HT1080 (cell line): ENCODE data around the gene TMEM88. TPM values are rescaled to one million over a fixed set of nuclear protein-coding genes. Genes with fewer than 3 reads are reported as not detected.
"Not testable (repeated sequence)": the region's sequence is repeated elsewhere in the genome, so short reads cannot be mapped to it uniquely, and the experiment has no call there.

Experiments used
- DNase-seq: peaks from one replicate; pipeline ENCODE4 v3.0.0-alpha.2; 2015; ENCODE audit warnings: low read depth
- polyA plus RNA-seq, 2 experiments: library from polyadenylated mRNA; depleted of rRNA; stranded (reverse); fragments of >200 nt; gene quantifications; 2 replicates each; pipeline ENCODE4 v1.2.3, GENCODE V29; 2015
- total RNA-seq: library from RNA; depleted of rRNA; stranded (reverse); fragments of >200 nt; shearing (Covaris generic); gene quantifications from 2 replicates; pipeline ENCODE4 v1.2.3, GENCODE V29; 2014; rRNA removed

TMEM88 gene, protein sequence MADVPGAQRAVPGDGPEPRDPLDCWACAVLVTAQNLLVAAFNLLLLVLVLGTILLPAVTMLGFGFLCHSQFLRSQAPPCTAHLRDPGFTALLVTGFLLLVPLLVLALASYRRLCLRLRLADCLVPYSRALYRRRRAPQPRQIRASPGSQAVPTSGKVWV
- total RNA-seq = 0.88 TPM in 1 of 2 replicates, not detected in the other
- polyA plus RNA-seq (2015; cell fraction: cytosol; rRNA removed) = 0.61 TPM in 1 of 2 replicates, not detected in the other
- polyA plus RNA-seq (2015; cell fraction: nucleus; rRNA removed) = 0.47 and 0.88 TPM in 2 replicates

GRCh38 chr17:7854851-7855659 is at the start of gene TMEM88:
TMEM88 (plus strand) TSS chr17:7855066; CDS start chr17:7855075, 9 bp downstream.
- no peak for DNase-seq

DNA sequence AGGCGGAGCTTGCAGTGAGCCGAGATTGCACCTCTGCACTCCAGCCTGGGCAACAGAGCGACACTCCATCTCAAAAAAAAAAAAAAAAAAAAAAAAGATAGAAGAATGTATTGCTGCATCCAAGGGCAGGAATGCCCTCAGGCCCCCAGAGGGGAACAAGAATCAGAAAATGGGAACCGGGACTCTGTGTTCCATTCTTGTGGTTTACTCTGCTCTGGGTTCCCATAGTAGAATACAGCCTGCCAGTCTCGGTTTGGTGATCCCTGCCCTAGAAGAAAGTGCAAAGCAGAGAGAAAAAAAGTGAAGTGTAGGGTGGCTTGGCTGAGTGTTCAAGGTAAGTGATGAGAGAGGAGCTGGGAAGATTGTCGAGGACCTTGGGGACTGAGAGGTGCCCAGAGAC is 48.3 kb upstream of the TMEM88 start:
- no peak for DNase-seq

- no peak for DNase-seq
Measured at GRCh38 chr17:7807206-7807605, 47.7 kb upstream of the TMEM88 start.

DNA sequence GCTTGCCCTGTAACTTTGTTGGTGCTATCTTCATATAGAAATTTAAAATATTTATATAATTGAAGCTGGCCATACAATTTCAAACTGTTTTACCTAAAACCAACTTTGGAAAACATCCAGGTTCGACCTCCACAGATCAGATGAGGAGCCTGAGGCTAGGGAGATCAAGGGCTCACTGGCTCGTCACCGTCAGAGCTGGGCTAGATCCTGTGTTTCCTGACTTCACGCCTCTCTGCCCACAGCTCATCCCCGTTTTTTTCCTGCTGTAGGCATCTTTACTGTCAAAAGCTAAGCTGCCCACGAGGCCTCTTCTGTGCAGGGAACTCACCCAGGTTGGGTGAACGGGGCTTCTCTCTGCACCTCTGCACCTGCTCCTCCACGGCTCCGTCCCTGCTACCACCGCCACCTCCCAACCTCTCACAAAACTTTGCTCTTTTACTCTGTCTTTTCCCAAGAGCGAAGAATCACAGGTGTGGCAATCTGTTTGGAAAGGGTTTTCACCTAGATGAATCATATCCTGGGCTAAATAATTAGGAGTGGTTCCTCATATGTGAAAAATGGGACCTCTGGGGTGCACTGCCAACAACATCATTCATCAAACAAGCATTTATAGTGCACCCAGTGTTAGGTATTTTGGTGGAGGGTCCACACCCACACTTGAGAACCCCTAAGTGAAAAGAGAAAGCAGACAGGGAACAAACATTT is 45.6 kb upstream of the TMEM88 start:
- DNase-seq = no peak

DNA sequence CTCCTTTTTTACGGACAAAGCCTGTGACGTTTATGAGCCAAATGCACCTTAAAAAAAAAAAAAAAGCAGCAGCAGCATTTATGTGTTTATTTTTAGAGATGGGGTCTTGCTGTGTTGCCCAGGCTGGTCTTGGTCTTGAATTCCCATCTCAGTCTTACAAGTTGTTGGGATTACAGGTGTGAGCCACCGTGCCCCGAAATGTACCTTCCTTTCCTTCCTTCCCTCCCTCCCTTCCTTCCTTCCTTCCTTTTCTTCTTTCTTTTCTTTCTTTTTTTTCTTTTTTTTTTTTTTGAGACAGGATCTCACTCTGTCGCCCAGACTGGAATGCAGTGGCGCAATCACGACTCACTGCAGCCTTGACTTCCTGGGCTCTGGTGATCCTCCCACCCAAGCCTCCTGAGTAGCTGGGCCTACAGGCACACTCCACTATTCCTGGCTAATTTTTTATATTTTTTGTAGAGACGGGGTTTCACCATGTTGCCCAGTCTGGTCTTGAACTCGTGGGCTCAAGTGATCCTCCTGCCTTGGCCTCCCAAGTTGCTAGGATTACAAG is 45.0 kb upstream of the TMEM88 start:
- DNase-seq = not testable (repeated sequence)

DNA sequence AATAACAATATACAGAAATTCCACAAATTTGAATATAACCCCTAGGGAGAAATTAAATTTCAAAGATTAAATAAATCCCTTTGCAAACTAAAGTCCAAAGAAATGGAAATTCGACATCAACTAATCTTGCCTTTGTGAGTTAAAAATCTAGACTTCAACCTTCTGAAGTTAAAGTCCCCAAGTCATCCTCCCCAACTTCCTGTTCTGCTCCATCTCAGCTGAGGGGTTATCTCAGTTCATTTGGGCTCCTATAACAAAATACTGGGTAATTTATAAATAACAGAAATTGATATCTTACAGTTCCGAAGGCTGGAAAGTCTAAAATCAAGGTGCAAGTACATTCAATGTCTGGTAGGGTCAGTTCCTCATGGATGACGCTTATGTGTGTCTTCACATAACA is 43.6 kb upstream of the TMEM88 start:
- DNase-seq = no peak

- DNase-seq = no peak
Measured at GRCh38 chr17:7814969-7815368, 39.9 kb upstream of the TMEM88 start.

GRCh38 chr17:7816926-7817642 is 37.8 kb upstream of the TMEM88 start:
- DNase-seq = no peak

GRCh38 chr17:7817643-7817964 is 37.3 kb upstream of the TMEM88 start:
- no peak for DNase-seq

DNA sequence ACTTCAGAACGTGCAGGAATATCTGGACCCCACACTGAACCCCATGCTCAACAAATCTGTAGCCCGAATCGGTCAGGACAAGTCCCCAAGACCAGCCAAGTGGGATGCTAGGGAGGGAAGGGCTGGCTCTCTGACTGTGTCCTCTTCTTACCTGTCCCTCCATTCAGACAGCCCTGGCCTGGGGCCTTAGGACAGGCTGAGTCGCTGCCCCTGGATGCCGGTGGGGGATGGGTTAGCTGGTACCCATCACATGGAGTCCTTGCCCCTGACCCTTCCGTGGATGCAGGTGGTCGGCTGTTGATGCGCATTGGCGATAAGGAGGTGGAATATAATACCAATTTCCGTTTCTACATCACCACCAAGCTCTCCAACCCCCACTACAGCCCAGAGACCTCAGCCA is 36.8 kb upstream of the TMEM88 start:
- no peak for DNase-seq

DNA sequence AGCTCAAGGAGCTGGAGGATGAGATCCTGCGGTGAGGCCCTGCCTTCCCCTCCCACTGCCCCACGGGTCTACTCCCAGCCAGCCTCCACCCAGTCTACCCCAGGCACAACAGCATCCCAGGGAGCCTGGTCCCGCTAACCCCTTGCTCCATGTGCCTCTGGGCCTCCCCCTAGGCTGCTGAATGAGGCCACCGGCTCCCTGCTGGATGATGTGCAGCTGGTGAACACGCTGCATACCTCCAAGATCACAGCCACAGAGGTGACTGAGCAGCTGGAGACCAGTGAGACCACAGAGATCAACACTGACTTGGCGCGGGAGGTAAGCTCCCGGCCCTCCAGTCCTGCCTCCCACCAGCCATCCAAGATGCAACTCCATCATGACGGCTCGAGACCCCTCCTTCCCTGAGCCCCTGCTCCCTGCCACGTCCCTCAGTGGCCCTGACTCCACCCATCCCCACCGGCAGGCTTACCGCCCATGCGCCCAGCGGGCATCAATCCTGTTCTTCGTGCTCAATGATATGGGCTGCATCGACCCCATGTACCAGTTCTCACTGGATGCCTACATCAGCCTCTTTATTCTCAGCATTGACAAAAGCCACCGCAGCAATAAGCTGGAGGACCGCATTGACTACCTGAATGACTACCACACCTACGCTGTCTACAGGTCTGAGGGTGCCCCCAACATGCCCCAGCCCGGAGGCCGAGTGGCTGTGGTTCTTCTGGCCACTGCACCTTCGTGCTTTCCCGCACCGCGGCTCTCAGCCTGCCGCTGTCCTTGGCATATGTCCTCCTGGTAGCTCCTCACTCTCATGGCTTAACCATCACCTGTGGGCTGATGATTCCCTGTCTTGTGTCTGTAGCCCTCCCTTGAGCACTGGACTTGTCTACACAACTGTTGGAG is 35.9 kb upstream of the TMEM88 start:
- DNase-seq = no peak

DNA sequence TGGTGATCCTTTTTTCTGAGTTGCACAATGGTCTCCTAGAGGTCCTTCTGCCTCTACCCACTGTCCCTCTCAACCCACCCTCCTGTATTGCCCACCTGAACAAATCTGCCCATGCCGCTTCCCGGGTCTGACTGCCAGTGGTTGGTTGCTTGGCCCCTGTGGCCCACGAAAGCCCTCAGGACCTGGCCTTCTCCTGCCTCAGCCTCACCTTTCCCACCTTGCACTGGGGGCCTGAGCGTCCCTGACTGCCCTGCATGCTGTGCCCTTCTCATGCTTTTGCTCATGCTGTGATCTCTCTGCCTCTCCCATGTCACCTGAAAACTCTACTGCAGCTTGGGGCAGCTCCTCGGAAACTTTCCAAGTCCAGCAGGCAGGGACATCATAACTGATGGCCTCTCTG is 34.6 kb upstream of the TMEM88 start:
- no peak for DNase-seq

GRCh38 chr17:7822126-7822525 is 32.7 kb upstream of the TMEM88 start:
- DNase-seq = no peak

GRCh38 chr17:7823581-7824001 is 31.3 kb upstream of the TMEM88 start:
- DNase-seq = no peak

DNA sequence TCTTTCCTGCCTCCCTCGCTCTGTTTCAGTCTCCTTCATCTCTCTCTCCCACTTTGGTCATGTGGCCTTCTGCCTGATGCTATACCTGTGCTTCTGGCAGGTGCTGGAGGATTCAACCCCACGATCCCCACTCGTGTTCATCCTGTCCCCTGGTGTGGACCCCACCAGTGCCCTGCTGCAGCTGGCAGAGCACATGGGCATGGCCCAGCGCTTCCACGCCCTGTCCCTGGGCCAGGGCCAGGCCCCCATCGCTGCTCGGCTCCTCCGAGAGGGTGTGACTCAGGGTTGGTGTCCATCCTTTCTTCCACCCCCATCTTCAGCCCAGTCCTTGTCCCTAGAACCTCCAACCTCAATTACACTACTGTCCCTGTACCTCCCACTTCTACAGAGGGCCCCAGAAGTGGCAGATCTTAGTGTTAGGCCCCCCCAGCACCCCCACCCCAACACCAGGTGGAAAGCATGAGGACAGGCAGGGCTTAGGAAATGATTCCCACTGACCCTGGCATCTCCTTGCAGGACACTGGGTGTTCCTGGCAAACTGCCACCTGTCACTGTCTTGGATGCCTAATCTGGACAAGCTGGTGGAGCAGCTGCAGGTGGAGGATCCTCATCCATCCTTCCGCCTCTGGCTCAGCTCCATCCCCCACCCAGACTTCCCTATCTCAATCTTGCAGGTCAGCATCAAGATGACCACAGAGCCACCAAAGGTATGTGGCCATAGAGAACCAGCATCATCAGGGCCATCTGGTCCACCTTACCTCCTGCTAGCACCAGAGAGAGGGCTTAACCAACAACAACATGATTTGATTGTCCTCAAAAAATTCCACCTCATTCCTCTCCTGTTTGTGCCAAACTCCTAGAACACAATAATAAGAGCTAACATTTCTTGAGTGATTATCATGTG is 30.6 kb upstream of the TMEM88 start:
- no peak for DNase-seq

DNA sequence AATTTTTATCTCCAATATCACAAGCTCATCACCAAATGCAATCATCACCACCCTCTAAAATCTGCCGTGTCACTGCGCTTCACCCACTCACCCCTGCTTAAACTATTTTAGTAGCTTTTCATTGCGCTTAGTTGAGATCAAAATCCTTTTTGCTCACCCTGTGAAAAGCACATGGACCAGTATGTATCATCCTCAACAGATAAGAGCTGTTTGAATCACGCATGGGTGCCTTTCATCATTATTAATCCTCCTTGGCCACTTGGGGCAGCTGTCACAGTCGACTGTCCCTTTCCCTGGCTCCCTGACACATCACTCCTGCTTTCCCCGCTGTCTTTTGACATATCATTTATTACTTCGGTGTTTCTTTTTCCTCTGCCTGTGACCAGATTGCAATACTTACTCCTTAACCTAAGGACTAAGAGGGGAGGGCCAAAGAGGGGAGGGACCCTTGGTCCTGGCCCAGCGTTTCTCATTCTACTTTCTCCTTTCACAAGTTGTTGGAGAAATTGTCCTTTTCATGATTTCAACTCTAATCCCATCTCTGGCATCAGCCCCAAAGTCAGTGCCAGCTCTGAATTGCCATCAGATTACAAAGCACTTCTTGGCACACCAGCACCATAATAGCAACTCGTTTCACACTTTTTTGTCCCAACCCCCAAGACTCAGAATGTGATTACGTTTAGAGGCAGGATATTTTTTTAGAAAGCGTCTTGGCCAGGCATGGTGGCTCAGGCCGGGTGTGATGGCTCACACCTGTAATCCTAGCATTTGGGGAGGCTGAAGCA is 29.5 kb upstream of the TMEM88 start:
- no peak for DNase-seq

- DNase-seq = no peak
Measured at GRCh38 chr17:7830616-7831015, 24.2 kb upstream of the TMEM88 start.

GRCh38 chr17:7831233-7831632 is 23.6 kb upstream of the TMEM88 start:
- no peak for DNase-seq
